Brain pericyte (primary cell): ENCODE data around the gene GZMM.

Source experiments
- DNase-seq: peaks from one replicate; pipeline ENCODE4 v3.0.0-alpha.2; 2012; ENCODE audit warnings: low read depth, low spot score

Gene GZMM

GRCh38 chr19:512547-513365 lies 31.1 kb upstream of the GZMM start:
- DNase-seq = no peak

- DNase-seq = no peak
These were observed 30.3 kb upstream of the GZMM start for GRCh38 chr19:513368-514165.

- DNase-seq = no peak
These were observed 29.6 kb upstream of the GZMM start for GRCh38 chr19:514166-514663.

GRCh38 chr19:517721-518597 lies 25.9 kb upstream of the GZMM start:
- no peak for DNase-seq

GRCh38 chr19:518598-519231 lies 25.1 kb upstream of the GZMM start:
- no peak for DNase-seq

GRCh38 chr19:519449-519865 lies 24.4 kb upstream of the GZMM start:
- no peak for DNase-seq

- DNase-seq = no peak
These were observed 21.1 kb upstream of the GZMM start for GRCh38 chr19:522726-523125.

- DNase-seq = no peak
These were observed 19.7 kb upstream of the GZMM start for GRCh38 chr19:524062-524674.

GRCh38 chr19:525029-525428 lies 18.8 kb upstream of the GZMM start:
- no peak for DNase-seq

GRCh38 chr19:525857-526419 lies 17.9 kb upstream of the GZMM start:
- DNase-seq = no peak

GRCh38 chr19:530134-531008 lies 13.5 kb upstream of the GZMM start:
- DNase-seq = no peak

GRCh38 chr19:531009-531752 lies 12.7 kb upstream of the GZMM start:
- no peak for DNase-seq

- no peak for DNase-seq
These were observed 11.9 kb upstream of the GZMM start, which contains the start of gene CDC34 for GRCh38 chr19:531753-532560. Gene CDC34, plus strand, starts transcription at chr19:531760. Its CDS starts 172 bp downstream, at chr19:531932.

GRCh38 chr19:532561-533363 lies 11.1 kb upstream of the GZMM start:
- DNase-seq = no peak

GRCh38 chr19:533364-534058 lies 10.3 kb upstream of the GZMM start:
- no peak for DNase-seq

- DNase-seq = no peak
These were observed 9.8 kb upstream of the GZMM start for GRCh38 chr19:534088-534487.
